NCI-H345 (cell line): Measurements from ENCODE around the gene APLN.

ENCODE experiments used
- DNase-seq: peaks from one replicate; lab custom pipeline; 2025; lab: John Stamatoyannopoulos, UW

The APLN gene, protein sequence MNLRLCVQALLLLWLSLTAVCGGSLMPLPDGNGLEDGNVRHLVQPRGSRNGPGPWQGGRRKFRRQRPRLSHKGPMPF

GRCh38 chrX:129654652-129655546 is at the start of gene APLN:
Gene APLN, minus strand, starts transcription at chrX:129654956. Its CDS starts 326 bp downstream, at chrX:129654630.
- peak; percentile 46 for DNase-seq

DNA sequence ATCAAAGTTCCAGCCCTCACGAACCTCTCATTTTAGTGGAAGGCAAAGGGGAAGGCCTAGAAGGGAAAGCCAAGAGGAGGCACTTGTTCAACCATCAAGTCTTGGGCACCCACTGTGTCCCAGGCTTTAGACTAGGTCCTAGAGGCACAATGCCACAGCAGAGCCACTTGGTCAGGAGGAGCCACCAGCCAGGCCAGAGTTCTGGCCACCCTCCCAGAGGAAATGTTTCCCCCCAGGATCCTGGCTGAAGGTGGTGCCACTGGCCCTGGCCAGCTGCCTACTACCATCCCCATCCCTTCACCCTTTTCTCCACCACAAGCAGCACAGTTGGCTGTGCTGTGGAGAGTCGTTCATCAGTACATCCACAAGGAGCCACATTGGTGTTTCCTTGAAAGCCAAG is 49.7 kb upstream of the APLN start:
- DNase-seq: no peak

DNA sequence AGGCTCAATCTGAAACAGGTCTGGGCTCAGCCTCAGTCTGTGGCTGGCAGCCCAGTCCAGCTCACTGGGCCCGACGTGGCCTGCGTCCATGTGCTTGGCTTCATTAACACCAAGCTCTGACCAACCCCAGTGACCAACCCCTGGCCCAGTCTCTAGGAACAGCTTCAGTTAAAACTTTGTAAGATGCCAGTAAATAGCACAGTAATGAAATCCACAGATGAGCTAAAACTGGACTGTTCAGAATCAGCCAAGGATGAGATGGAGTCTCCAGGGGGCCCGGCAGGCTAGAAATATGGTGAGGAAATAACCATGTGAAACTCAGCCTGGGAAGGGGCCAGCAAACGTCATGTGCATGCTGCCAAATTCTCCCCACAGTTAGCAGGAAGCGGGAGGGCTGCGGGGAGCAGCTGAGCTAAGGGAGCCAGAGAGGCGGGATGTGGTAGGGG is 46.9 kb upstream of the APLN start:
- no peak for DNase-seq

- no peak for DNase-seq
These were observed 45.8 kb upstream of the APLN start for GRCh38 chrX:129700536-129700935.

- no peak for DNase-seq
These were observed 43.4 kb upstream of the APLN start for GRCh38 chrX:129698150-129698549.

- DNase-seq: no peak
These were observed 42.6 kb upstream of the APLN start for GRCh38 chrX:129697204-129697829.

DNA sequence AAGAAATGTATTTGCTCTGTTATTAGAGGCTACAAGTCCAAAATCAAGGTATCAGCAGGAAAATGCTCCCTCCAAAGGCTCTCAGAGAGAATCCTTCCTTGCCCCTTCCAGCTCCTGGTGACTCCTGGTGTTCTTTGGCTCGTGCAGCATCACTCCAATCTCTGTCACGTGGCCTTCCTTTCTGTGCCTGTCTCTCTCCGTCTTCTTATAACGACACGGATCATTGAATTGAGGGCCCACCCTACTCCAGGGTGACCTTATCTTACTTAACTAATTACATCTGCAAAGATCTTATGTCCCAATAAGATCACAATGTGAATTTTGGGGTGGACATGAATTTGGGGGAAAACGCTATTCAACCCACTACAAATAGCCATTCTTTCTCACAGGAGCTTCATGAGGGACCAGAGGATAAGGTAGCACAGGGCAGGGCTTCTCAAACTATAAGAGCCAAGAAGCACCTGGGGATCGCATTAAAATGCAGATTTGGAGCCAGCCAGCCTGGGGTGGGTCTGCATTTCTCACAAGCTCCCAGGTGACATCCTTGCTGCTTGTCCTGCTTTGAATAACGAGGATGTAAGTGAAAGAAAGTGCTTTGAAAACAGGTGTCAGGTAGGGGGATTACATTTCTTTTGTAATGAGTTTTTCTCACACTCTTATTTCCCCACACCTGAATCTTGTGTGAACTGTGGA is 41.9 kb upstream of the APLN start:
- DNase-seq: no peak

DNA sequence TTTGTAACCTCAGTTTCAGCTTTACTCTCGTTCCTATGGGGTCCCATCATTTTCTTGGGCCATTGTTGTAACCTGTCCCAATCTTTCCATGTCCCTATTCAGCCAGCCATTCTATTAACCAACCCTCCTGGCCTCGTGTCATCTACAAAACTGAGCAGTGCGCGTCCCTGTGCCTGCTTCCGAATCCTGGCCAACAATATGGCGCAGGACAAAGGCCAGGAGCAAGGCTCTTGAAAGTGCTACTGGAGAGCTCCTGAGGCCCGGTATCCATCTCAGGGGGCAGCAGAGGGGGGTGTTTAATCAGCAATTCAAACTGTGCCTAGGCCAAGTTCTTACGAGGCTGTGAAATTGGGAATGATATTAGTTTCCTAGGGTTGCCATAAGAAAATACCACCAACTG is 41.2 kb upstream of the APLN start:
- DNase-seq: no peak

DNA sequence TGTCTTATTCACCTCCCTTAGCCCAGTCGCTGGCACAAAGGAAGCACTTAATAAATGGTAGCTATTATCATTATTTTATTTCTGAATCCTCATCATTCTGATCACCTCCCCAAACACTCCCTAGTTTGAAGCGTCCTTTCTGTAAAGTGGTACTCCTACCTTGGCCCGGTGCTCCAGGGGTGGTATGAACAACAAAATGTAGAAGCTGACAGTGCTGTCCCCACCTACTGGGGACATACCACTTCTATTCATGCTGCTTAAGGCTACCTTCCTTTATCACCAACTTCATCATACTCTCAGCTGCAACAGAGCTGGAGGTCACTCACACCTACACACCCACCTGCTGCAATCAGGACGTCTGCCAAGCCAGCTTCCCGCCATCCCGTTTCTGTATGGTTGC is 40.8 kb upstream of the APLN start:
- DNase-seq: no peak

- DNase-seq: no peak
These were observed 40.0 kb upstream of the APLN start for GRCh38 chrX:129694805-129695204.

GRCh38 chrX:129693354-129693753 is 38.6 kb upstream of the APLN start:
- no peak for DNase-seq

GRCh38 chrX:129690435-129690834 is 35.7 kb upstream of the APLN start:
- no peak for DNase-seq

GRCh38 chrX:129689796-129690195 is 35.0 kb upstream of the APLN start:
- DNase-seq: no peak

DNA sequence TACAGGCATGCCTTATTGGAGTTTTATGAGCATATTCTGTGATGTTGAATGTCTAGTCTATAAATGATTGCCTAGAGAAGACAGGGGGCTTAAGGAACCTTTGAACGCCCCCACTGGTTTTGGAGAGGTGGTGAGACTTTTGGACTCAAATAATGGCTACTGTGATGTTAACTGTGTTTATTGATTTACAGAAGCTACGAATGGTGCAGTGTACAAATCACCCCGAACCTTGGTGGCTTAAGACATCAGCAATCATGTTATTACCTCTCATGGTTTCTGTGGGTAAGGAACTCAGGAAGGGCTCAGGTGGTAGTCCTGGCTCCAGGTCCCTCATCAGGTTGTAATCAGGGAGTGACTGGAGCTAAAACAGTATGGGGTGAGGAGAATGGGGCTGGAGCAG is 33.3 kb upstream of the APLN start:
- DNase-seq: no peak

DNA sequence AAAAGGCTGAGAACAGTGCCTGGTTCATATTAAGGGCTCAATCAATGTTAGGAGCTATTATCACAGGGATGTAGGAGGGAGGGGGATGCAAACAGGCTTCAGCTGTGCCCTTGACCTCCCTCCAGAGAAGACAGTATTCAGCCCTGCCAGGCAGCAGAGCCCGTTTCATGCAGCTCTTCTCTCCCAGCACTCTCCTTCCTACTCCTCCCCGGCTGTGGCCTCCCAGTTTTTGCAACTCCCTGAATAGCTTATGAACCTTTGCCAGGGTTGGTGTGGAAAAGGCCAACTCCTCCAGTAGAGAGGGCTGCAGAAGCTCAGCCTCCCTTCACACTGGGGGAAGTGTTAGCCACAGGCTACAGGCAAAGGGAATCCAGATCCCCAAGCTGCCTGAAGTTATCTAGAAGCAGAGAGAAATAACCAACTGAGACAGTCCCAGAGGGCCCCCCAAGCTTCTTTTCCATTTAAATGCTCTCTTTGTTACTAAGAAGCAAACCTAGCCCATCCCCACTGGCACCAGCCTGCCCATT is 31.7 kb upstream of the APLN start:
- DNase-seq: no peak

- DNase-seq: no peak
These were observed 28.2 kb upstream of the APLN start for GRCh38 chrX:129682979-129683378.

- DNase-seq: peak; percentile 79
These were observed 25.1 kb upstream of the APLN start for GRCh38 chrX:129679901-129680300.

GRCh38 chrX:129678614-129679195 is 23.9 kb upstream of the APLN start:
- DNase-seq: peak; percentile 46

GRCh38 chrX:129667412-129667811 is 12.7 kb upstream of the APLN start:
- no peak for DNase-seq

- no peak for DNase-seq
These were observed 11.3 kb upstream of the APLN start for GRCh38 chrX:129665916-129666644.

- DNase-seq: no peak
These were observed 8.4 kb upstream of the APLN start for GRCh38 chrX:129663171-129663570.
